ENCODE results near the gene UPF3A. TPM values are rescaled to one million over a fixed set of nuclear protein-coding genes. Genes with fewer than 3 reads are reported as not detected.
"Not testable (repeated sequence)": the region's sequence is repeated elsewhere in the genome, so short reads cannot be mapped to it uniquely, and the experiment has no call there.

UPF3A gene
- total RNA-seq, 1 donor from 2014 or later = 22.2 TPM

GRCh38 chr13:114261328-114261965, 20.0 kb upstream of the UPF3A start:
- DNase-seq = no peak
- intact Hi-C loops (cut with micrococcal nuclease) = no loop called here
- peak; percentile 79 for ATAC-seq

- intact Hi-C loops (cut with micrococcal nuclease) = no loop called here
Measured at GRCh38 chr13:114263578-114263977, 17.8 kb upstream of the UPF3A start.

DNA sequence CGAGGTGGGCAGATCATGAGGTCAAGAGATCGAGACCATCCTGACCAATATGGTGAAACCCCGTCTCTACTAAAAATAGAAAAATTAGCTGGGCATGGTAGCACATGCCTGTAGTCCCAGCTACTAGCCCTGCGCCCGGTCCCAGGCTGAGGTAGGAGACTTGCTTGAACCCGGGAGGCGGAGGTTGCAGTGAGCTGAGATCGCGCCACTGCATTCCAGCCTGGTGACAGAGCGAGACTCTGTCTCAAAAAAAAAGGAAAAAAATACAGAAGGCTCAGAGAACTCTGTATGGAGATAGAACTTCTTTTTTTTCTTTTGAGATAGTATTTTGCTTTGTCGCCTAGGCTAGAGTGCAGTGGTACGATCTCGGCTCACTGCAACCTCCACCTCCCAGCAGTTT, 17.1 kb upstream of the UPF3A start:
- DNase-seq; intact Hi-C loops (cut with micrococcal nuclease); ATAC-seq: not testable (repeated sequence)

More at GRCh38 chr13:114263578-114263977, 17.8 kb upstream of the UPF3A start:
- no peak for DNase-seq
- no peak for ATAC-seq

DNA sequence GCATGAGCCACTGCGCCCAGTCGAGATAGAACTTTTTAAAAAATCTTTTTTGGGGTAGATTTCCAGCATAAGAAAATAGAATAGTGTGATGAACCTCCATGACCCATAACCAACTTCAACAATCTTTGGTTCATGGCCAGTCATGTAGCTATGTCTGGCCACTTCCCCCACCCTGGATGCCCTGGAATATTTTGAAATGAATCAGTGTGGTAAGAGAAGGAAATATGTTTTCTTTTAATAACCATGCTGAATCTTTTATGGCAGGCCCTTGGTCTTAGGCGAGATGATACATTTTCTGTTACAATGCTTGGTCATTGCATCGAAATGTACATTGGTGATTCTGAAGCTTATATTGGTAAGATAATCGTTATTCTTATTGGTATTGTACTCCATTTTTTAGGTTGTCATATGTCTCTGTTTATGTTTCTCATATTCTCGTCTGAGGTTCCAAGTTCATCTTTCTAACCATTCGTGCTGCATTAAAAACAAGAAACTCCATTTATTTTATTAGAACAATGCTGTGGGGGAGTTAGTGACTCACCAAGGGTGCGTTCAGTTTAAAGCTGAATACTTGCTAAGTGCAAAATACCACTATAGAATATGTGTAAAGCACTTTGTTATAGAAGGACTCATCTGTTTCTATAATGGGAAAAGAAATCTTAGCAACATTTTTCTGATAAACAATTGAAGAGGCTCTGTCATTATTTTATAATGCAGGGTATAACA, 16.4 kb upstream of the UPF3A start:
- ATAC-seq = no peak
- intact Hi-C loops (cut with micrococcal nuclease) = no loop called here
- DNase-seq = no peak

DNA sequence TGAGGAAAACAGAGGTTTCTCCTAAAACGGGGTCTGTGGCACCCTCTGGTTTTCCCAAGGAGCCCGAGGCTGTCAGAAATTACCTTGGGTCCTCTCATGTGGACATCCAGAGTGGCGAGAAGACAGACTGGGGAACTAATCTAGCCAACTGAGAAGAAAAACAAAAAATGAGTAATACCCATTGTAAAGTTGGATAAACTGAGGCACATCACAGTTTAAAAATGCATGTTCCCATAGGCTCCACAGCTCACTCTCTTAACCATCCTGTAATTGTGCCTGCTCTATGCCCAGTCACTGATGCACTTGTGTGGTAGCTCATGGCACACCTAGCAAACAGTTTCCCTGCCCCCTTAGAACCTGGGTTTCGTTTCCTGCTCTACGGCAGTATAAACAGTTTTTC, 15.2 kb upstream of the UPF3A start:
- intact Hi-C loops (cut with micrococcal nuclease) = no loop called here
- no peak for ATAC-seq
- no peak for DNase-seq

GRCh38 chr13:114268344-114269280, 12.8 kb upstream of the UPF3A start:
- no peak for DNase-seq
- intact Hi-C loops (cut with micrococcal nuclease) = no loop called here
- no peak for ATAC-seq

DNA sequence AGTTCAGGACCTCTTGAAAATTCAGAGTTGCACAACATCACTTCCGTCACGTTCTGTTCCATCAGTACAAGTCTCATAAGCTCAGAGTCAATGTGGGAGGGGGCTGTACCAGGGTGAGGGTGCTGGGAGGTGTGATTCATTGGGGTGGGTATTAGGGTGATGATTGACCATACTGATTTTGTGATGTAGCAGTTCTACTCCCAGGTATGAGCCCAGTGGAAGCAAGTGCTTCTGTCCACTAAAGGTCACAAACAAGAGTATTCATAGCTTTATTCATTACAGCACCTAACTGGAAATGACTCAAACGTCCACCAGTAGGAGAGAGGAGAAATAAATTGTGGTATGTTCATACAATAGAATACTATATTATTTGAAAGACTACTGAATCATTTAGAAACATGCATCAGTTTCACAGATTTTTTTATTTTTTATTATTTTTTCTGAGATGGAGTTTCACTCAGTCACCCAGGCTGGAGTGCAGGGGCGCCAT, 12.1 kb upstream of the UPF3A start:
- ATAC-seq = no peak
- intact Hi-C loops (cut with micrococcal nuclease) = no loop called here
- DNase-seq = no peak

DNA sequence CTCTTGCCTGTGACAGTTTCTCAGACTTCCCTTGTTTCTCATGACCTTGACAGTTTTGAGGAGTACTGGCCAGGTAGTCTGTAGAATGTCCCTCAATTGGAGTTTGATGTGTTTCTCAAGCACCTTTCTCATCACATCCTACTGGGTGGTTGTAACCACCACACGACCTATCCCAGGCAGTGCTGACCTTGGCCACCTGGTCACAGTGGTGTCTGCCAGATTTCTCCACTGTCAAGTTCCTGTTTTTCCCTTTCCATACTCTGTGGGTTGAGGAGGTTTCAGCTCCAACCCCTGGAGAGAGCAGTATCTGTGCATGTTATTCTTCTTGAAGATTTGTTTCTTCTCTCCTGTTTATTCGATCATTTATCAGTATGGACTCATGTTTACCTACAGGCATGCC, 8.4 kb upstream of the UPF3A start:
- intact Hi-C loops (cut with micrococcal nuclease) = no loop called here
- DNase-seq (no peak), ATAC-seq (no peak)

GRCh38 chr13:114275304-114275703, 6.1 kb upstream of the UPF3A start:
- no peak for ATAC-seq
- intact Hi-C loops (cut with micrococcal nuclease) = no loop called here
- no peak for DNase-seq

DNA sequence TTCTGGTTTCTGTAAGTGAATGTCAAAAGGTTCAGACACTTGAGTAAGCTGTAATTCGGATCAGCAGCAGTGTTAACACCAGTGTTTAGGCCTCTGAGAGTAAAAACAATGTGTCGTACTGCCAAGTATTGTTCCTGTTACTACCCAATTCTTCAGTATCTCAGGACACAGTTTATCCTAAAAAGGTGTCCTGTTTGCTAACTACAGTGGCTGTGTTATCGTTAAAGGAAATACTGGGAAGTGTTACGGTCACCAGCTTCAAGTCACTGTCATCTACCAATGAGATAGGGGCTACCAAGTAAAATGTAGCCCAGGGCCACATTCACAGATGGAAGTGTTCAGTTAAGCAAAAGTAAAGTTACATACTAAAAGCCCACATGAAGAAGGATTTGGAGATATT, 2.3 kb upstream of the UPF3A start:
- ATAC-seq = no peak

GRCh38 chr13:114279758-114280355, 1.5 kb upstream of the UPF3A start:
- intact Hi-C loops (cut with micrococcal nuclease) = no loop called here
- DNase-seq (no peak), ATAC-seq (no peak)

More for the DNA sequence above, 2.3 kb upstream of the UPF3A start:
- no peak for DNase-seq
- intact Hi-C loops (cut with micrococcal nuclease) = no loop called here

DNA sequence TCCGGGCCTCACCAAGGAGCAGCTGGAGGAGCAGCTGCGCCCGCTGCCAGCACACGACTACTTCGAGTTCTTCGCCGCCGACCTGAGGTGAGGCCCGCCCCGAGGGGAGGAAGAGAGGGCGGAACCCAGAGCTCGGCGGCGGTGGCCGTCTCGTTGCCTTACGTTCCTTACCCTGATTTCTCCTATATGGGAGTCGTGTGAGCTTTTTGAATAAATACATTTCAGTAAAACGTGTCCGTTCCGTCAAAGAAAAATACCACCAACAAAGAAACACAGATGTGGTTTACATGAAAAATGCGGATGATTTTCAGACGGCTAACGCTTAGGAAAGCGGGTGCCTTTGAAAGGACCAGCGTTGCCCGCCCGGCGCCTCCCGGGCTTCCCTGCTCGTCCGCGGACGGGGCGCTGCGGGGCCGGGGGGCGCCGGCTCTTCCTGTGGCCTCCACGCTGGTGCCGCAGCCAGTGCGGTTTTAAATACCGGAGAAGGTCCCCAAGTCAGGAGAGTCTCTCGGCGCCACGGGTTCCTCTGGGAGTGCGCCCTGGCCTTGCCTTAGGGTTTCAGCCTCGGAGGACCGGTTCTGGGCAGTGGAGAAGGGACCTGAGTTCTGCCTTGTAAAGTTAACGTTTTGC, 755 bp downstream of the UPF3A start:
- DNase-seq = peak; percentile 82
- peak; percentile 69 for ATAC-seq
- intact Hi-C loops (cut with micrococcal nuclease) = no loop called here

GRCh38 chr13:114283576-114283975, 2.2 kb downstream of the UPF3A start:
- ATAC-seq = no peak
- intact Hi-C loops (cut with micrococcal nuclease) = no loop called here
- no peak for DNase-seq

DNA sequence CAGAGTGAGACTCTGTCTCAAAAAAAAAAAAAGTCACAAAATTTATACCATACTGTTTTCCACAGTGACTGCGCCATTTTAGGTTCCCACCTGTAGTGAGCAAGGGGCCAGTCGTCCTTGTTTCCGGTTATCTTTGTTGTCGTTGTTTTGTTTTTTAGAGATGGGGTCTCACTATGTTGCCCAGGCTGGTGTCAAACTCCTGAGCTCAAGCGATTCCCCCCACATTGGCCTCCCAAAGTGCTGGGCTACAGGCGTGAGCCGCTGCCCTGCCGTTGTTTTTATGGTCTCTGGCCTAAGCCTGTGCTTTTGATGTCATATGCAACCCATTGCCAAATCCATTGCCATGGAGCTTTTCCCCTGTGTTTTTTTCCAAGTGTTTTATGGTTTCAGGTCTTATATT, 3.3 kb downstream of the UPF3A start:
- ATAC-seq (no peak), DNase-seq (no peak)
- intact Hi-C loops (cut with micrococcal nuclease) = no loop called here

- no peak for DNase-seq
- ATAC-seq = no peak
- intact Hi-C loops (cut with micrococcal nuclease) = no loop called here
Measured at GRCh38 chr13:114285166-114285808, 3.9 kb downstream of the UPF3A start.

- intact Hi-C loops (cut with micrococcal nuclease) = no loop called here
- DNase-seq (no peak), ATAC-seq (no peak)
Measured at GRCh38 chr13:114286808-114287207, 5.4 kb downstream of the UPF3A start.

- DNase-seq = no peak
- ATAC-seq = no peak
- intact Hi-C loops (cut with micrococcal nuclease) = no loop called here
Measured at GRCh38 chr13:114288157-114288591, 6.8 kb downstream of the UPF3A start.

- intact Hi-C loops (cut with micrococcal nuclease) = no loop called here
- no peak for ATAC-seq
Measured at GRCh38 chr13:114296448-114296847, 15.0 kb downstream of the UPF3A start.

More at GRCh38 chr13:114296448-114296847, 15.0 kb downstream of the UPF3A start:
- no peak for DNase-seq
